Jurkat, Clone E6-1 (cell line): ENCODE data around the gene ITGA7.

ENCODE experiments used
- DNase-seq: peaks from one replicate; pipeline ENCODE4 v3.0.0-alpha.2; 2011; ENCODE audit warnings: low read depth, low spot score
- H3K4me3 ChIP-seq: 2 replicates; pipeline ENCODE4 v1.5.1; 2011; ENCODE audit warnings: mild to moderate bottlenecking, low read length, control low read depth, moderate library complexity

The ITGA7 gene

GRCh38 chr12:55706568-55707218 lies 1.0 kb downstream of the ITGA7 start:
- H3K4me3 ChIP-seq: no peak overlapping the region
- DNase-seq: no peak

DNA sequence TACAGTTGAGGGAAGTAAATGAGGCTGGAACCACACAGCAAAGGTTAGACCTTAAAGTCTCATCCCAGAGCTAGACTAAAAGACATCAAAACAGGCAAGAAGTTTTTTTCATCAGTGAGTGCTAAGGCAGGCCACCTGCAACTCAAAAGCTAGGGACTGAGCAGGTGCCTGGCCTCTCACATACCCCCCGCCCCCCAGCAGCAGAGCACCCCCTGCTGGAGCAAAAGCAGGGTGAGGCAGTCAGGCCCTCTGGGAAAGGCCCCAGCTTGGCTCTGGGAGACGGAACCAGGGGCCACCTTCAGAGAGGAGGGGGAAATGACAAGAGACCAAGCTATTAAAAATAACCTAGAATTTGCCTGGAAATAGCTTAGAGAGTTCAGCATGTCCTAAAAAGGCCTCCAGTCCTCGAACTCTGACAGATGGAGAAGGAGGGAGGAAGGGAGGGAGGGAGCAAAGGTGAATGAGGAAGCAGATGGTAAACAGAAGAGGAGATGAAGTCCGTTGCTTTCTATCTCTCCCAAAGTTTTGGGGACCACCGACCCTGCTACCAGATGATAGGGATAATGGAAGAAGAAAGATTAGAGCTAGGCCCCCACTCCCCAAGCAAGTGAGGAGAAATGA lies 1.8 kb downstream of the ITGA7 start:
- no peak for DNase-seq
- no peak overlapping the region for H3K4me3 ChIP-seq

- H3K4me3 ChIP-seq: no peak overlapping the region
- no peak for DNase-seq
Observed at GRCh38 chr12:55704824-55705718, 2.6 kb downstream of the ITGA7 start.

DNA sequence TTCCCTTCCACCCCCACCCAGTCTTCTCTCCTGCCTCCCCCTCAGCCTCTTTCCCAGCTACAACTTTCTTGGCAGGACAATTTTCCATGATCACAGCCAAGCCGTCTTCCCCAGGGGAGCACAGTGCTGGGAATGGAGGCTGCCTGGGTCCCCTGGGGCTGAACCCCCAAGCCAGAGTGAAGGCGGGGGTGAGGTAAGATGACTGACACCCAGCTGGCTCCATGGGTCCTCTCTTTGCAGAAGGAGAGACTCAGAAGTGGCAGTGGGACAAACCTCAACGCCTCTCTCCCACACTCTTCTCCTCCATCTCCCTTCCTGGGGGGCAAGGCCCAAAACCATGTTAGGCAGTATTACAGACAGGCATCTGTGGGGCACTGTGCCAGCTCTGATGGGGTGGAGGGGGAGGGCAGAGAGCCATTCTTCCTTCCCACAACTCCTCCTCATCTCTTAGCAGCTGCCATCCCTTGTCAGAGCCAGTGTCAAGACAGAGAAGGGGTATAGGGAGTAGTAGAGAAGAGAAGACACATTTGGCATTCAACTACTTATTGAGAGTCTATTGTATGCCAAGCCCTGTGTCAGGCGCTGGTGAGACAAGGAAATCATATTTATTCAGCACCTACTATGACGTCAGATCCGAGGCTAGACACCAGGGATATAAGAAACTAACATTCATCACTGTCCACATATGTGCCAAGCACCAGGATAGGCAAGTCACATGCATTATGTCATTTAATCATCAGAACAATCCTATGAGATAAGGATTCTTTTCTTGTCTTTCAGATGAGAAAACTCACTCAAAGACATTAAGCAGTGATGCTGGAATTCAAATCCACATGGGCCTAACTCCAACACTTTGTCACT lies 3.6 kb downstream of the ITGA7 start:
- DNase-seq: no peak
- no peak overlapping the region for H3K4me3 ChIP-seq

DNA sequence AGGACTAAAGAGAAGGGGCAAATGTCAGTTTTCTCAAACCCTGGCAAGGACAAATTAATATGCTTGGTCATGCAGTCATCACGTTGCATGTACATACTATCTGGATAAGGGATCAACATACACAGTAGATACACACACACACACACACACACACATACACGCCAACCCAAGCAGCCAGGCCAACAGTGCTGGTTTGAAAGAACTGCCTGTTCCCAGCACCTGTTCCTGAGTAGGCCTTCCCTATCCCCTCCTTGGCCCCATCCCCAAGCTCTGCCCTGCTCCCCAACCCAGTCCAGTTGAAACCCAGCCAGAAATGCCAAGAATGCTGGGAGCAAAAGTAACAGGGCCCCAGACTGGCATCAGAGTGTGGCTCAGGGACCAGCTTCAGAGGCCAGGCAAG lies 4.4 kb downstream of the ITGA7 start:
- no peak overlapping the region for H3K4me3 ChIP-seq
- no peak for DNase-seq

GRCh38 chr12:55702861-55703260 lies 4.8 kb downstream of the ITGA7 start:
- no peak for DNase-seq
- H3K4me3 ChIP-seq: no peak overlapping the region

DNA sequence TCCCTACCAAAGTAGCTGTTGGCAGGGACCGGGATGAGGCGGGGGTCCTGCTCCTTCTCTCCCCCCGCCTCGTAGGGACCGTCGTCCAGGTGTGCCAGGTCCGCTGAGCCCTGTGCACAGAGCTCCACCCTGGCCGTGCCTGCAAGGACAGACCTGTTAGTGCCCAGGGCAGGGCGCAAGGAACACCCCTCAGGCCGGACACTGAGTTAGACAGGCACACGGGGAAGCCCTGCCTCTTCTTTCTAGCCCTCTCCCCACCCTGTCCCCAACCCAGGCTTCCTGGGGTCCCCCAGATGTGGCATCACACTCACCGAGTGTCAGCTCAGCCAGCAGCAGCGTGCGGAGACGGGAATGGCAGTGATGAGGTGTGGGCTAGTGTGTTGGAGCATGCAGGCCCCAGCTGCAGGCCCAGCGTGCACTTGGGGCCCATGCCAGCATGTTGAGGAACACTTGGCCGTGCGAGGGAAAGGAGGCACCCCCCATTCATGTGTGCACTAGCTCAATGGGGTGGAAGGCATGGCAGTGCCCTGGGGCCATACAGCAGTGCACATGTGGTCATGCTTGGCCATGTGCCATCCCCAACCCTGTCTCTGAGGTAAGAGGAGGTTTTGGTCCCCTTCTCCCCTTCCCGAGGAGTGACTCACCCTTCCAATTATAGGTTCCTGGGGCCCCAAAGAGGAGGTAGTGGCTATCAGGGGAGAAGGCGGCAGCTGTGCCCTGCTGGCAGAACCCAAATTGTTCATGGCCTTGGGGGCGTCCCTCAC lies 7.3 kb downstream of the ITGA7 start:
- DNase-seq: no peak
- H3K4me3 ChIP-seq: no peak overlapping the region

DNA sequence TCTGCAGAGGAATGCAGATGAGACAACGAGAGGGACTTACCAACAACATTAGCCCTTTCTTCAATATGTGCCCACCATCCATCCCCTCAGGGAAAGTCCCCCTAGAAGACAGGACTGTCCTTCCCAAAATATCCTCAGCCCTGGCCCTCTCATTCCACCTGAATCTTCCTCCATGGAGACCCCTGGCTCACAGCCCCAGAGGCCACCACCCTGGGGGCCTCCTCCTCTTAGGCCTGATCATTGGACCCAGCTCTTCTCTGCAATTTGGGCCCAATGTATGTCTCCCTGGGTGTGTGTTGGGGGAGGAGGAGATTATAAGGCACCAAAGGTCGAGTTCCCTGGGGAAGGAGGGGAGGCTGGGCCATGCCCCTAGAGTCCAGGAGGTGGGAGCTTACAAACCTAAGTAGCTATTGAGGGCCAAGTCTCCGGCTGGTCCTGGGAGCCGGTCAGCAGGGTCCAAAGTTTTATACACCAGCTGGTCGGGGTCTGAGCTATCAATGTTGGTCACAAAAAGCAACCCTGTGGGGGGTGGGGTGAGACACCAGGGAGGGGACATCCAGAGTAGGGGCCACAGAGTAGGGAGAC lies 8.1 kb downstream of the ITGA7 start:
- DNase-seq: no peak
- H3K4me3 ChIP-seq: no peak overlapping the region

DNA sequence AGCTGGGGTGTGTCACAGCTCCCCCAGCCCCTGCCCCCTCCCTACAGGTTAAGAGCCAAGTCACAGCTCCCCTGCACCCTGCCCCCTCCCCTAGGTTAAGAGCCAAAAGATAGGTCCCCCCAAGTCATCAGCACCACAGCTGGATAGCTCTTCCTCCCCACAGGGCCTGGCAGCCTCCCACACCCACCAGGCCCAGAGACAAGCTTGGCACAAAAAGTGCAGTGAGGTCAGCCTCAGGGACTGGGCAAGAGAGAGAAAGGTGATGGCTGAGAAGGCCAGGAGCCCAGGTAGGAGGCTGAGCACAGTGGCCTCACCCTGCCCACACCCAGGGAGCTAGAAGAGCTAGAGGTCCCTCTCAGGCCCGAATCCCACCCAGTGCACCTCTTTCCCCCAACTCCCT lies 8.7 kb downstream of the ITGA7 start:
- H3K4me3 ChIP-seq: no peak overlapping the region
- no peak for DNase-seq

DNA sequence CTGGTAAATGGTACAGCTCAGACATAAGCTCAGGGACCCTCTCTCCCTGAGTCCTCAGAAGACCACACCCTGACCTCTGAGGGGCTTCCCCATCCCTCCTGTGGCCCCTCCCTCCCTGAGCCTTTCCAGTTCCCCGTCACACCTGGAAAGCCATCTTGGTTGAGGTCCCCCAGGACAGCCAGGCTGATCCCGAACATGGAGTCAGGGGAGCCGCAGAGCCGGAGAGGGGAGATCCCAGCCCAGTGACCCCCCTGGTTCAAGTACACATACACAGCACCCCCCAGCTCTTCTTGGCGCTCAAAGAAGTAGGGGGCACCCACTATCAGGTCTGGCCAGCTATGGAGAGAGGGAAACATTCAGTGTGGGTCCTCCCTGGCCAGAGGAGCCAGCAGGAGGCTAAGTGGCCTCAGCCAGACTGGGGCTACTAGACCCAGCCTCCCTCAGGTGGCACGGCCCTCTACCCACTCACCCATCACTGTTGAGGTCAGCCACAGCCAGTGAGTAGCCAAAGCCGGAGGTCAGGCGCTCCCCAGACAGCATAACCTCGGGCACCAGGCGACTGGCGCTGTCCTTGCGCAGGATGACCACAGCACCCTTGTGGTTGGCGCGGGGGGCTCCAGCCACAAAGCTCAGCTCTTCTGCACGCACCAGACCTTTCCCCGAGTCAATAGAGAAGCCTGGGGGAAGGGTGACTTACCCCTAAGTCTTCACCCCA lies 9.3 kb downstream of the ITGA7 start:
- DNase-seq: no peak
- no peak overlapping the region for H3K4me3 ChIP-seq

- no peak overlapping the region for H3K4me3 ChIP-seq
- no peak for DNase-seq
Observed at GRCh38 chr12:55697686-55698085, 10.0 kb downstream of the ITGA7 start.

- no peak for DNase-seq
- H3K4me3 ChIP-seq: no peak overlapping the region
Observed at GRCh38 chr12:55696796-55697462, 10.8 kb downstream of the ITGA7 start.

DNA sequence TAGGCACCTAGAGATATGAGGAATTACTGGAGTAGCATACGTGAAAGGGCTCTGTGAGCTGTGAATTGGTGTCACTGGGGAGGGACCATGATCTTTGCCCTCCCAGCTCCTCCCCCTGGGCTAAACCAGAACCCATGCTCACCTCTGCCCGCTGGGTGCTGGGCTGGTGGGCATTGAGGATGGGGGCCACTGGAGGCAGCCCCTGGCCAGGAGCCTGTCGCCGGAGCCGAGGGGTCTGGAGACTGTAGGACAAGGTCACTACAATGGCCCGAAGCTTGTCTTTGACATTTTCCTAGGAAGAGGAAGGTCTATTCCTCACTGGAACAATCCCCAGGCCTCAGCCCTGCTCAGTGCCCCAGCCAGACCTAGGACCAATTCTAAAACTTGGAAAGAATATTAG lies 11.6 kb downstream of the ITGA7 start:
- no peak for DNase-seq
- H3K4me3 ChIP-seq: no peak overlapping the region

GRCh38 chr12:55695349-55695748 lies 12.4 kb downstream of the ITGA7 start:
- DNase-seq: no peak
- no peak overlapping the region for H3K4me3 ChIP-seq

- no peak overlapping the region for H3K4me3 ChIP-seq
- DNase-seq: no peak
Observed at GRCh38 chr12:55694651-55695050, 13.1 kb downstream of the ITGA7 start.

DNA sequence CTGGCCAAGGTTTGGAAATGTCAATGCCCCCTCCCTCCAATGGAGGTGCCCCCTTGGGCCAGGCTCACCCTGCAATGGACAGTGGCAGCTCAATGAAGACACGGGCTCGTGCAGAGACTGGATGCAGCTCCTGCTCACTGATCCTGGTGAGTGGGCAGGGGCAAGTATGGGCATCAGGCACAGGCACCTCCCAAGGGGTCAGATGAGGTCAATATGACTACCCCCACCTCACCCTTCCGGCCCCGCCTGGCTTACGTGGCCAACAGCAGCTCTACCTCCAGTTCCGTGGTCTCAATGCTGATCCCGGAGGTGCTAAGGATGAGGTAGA lies 13.6 kb downstream of the ITGA7 start:
- DNase-seq: no peak
- H3K4me3 ChIP-seq: no peak overlapping the region
